ENCODE data around the gene ICOS. TPM values are rescaled to one million over a fixed set of nuclear protein-coding genes. Genes with fewer than 3 reads are reported as not detected.

The ICOS gene
- total RNA-seq, 4 donors from 2014 or later, result 0.17 to 0.49 (median 0.19) TPM; not detected in 1

DNA sequence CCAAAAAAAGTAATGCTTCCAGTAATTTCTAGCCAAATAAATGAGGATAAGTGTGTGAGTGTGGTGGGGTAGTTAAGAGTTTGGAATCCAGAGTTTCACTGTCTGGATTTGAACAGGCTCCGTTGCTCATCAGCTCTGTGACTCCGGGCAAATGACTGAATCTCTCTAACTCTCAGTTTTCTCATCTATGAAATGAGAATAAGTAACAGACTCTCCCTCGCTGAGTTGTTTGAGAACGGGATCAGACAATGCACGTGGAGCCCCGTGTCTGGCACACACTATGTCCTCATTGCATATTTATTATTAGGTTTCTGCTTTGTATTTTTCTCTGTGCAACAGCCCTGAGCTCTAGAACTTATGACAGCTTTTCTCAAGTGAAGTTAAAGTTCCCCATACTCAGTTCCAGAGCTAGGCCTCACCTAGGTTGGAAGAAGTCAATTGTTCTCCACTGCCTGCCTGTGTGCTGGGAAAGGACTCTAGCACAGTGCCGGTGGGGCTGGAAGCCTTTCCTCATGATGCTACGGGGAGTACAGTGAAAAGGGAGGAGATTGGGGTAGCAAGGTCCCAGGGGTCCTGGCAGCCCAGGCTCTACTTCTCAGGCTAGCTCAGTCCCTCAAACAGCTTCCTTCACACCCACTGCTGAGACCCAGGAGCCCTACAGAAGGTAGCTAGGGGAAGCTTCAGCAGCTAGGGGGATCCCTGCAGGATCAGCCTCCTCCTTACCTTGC lies 1.7 kb upstream of the ICOS start:
- TF ChIP-seq, protein P1, sequence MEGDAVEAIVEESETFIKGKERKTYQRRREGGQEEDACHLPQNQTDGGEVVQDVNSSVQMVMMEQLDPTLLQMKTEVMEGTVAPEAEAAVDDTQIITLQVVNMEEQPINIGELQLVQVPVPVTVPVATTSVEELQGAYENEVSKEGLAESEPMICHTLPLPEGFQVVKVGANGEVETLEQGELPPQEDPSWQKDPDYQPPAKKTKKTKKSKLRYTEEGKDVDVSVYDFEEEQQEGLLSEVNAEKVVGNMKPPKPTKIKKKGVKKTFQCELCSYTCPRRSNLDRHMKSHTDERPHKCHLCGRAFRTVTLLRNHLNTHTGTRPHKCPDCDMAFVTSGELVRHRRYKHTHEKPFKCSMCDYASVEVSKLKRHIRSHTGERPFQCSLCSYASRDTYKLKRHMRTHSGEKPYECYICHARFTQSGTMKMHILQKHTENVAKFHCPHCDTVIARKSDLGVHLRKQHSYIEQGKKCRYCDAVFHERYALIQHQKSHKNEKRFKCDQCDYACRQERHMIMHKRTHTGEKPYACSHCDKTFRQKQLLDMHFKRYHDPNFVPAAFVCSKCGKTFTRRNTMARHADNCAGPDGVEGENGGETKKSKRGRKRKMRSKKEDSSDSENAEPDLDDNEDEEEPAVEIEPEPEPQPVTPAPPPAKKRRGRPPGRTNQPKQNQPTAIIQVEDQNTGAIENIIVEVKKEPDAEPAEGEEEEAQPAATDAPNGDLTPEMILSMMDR (IDR thresholded peaks at IDR 0.05; ENCODE audit: low read depth), result no peak

DNA sequence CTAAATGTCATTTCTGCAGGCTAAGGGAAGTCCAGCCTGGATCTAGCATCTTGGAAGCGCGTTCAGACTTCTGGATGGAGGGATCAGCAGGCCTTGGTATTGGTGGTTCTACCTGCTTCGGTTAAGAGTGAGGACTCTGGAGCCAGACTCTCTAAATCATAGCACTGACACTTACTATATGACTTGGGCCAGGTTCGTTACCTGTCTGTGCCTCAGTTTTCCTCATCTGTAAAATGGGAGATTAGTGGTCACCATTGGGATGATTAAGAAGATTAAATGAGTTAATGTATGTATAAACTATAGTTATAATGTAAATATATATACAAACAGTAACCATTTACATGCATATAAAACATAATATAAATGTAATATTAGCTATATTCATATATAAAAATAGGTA lies 995 bp upstream of the ICOS start:
- TF ChIP-seq, protein P1 (IDR thresholded peaks at IDR 0.05; ENCODE audit: low read depth), result no peak

DNA sequence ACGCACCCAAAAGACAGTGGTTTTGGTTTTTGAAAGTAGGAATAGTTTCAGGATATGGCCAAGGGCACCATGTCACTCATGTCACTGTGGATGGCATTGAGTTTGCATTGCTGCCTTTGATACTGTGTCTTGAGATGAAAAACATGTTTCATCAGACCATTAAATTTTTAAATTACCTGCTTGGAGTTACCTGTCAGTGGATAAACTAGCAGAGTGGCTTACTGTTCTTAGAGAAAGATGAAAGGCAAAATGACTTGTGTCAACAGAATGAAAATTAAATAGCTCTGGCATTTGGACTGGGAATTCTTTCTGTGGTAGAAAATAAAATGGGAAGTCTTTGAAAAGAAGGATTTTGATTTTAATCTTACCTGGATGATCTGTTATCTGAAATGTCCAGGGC lies 386 bp downstream of the ICOS start:
- TF ChIP-seq, protein P1 (IDR thresholded peaks at IDR 0.05; ENCODE audit: low read depth), result no peak

DNA sequence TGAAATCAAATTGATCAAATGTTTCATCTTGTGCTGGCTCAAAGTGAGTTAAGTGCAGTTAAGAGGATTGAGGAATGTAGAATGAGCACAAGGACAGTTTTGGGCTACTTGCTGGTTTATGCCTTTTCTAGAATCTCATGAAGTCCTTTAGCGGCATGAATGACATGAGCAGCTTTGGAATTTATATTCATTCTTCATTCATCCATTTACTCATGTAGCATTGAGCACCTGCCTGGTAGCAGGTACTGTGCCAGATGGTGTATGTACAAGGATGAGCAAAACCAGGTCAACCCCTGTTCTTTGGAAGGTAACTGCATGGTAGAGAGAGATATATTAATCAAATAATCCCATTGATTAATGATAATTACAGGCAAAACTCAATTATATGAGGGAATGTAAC lies 1.2 kb downstream of the ICOS start:
- TF ChIP-seq, protein P1 (IDR thresholded peaks at IDR 0.05; ENCODE audit: low read depth), result no peak

DNA sequence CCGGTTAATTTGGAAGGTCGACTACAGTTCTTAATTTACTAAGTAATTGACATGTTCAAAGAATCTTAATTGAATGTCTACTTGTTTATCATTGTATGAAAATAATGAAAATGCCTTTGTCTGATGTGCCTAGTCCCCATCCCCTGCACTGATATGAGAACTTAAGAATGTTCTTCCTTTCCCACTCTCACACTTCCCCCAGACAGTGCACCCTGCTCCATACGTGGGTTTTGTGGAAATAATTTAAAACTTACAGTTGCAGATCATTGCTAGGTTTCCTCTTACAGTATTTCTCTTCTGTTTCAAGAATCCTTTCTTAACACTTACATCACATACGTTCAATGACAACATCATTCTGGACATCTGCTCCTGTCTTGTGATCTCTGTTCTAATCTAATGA lies 3.5 kb downstream of the ICOS start:
- TF ChIP-seq, protein P1 (IDR thresholded peaks at IDR 0.05; ENCODE audit: low read depth), result no peak

DNA sequence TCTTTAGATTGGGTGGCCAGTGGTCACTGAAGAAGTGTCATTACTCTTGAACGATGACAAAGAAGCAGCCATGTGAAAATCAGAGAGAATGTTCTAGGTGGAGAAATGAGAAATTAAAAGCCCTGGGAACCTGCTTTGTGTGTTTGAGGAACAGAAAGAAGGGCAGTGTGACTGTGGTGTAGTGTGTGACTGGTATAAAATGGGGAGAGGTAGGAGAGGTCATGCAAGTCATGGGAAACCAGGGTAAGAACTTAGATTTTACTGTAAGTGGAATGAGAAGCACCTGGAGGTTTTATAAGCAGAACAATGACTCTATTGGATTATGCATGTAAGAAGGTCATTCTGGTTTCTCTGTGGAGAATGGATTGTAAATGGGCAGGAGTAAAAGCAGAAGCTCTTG lies 12.2 kb downstream of the ICOS start:
- TF ChIP-seq, protein P1 (IDR thresholded peaks at IDR 0.05; ENCODE audit: low read depth), result no peak

DNA sequence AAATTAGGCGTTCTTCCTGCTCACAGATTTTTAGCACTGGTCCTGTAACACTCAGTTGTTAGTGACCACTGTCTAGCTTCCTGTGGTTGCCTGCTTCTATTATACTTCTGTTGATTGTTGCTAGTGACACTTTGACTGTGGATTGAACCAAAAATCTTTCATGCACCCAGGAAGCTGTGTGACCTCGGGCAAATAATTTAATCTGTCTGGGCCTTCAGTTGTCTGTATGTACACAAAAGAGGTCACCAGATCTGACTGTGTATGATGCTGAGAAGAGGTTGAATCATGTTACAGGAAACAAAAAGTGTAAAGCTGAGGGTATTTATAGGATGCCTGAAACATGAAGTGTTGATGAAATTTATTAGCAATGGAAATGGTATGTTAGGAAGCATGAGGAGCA lies 12.7 kb downstream of the ICOS start:
- TF ChIP-seq, protein P1 (IDR thresholded peaks at IDR 0.05; ENCODE audit: low read depth), result no peak
